Breast epithelium (tissue), 3 donors: ENCODE results near the gene PSMB5.

Experiments
- CTCF ChIP-seq, 3 donors: fragments of 450-650 bp; IDR thresholded peaks; one replicate each; pipeline ENCODE4 v1.5.1; 2016 to 2017; ENCODE audit warnings: antibody characterized with exemption in 3 of 3, mild to moderate bottlenecking in 3 of 3, moderate library complexity in 3 of 3
- POLR2A ChIP-seq: fragments of 450-650 bp; IDR thresholded peaks from one replicate; pipeline ENCODE4 v1.6.1; 2016; ENCODE audit warnings: antibody characterized with exemption, mild to moderate bottlenecking, moderate library complexity
- POLR2AphosphoS5 ChIP-seq, 3 donors: sonication (generic); formaldehyde crosslinking; IDR thresholded peaks; one replicate each; pipeline ENCODE4 v1.6.1; 2017; ENCODE audit warnings: antibody characterized with exemption in 3 of 3

GRCh38 chr14:22984959-22985658 is 49.6 kb downstream of the PSMB5 start:
- no peak for TF ChIP-seq CTCF (IDR thresholded peaks at IDR 0.05)
- no peak for TF ChIP-seq POLR2A
- no peak for TF ChIP-seq POLR2AphosphoS5 (IDR thresholded peaks at IDR 0.05)
